ENCODE results near the gene FUT2.

Gene FUT2

DNA sequence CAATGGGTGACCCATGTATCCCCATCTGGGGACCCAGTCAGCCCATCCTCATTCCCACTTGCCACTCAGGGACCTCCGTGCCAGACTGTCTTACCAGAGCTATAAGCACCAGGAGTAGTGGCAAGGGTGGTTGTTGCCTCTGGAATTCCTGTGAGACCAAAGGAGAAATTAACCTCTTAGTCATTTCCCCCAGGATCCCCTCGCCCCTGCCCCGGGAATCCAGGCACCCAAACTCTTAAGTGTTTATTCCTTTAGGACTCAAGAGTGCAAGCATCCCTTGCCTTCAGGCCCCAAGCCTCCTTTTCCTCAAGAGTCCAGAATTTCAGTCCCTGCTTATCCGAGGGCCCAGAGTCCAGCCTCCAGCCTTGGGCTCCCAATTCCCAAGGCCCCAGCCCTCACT, 32.1 kb upstream of the FUT2 start:
- TF ChIP-seq, protein P1, sequence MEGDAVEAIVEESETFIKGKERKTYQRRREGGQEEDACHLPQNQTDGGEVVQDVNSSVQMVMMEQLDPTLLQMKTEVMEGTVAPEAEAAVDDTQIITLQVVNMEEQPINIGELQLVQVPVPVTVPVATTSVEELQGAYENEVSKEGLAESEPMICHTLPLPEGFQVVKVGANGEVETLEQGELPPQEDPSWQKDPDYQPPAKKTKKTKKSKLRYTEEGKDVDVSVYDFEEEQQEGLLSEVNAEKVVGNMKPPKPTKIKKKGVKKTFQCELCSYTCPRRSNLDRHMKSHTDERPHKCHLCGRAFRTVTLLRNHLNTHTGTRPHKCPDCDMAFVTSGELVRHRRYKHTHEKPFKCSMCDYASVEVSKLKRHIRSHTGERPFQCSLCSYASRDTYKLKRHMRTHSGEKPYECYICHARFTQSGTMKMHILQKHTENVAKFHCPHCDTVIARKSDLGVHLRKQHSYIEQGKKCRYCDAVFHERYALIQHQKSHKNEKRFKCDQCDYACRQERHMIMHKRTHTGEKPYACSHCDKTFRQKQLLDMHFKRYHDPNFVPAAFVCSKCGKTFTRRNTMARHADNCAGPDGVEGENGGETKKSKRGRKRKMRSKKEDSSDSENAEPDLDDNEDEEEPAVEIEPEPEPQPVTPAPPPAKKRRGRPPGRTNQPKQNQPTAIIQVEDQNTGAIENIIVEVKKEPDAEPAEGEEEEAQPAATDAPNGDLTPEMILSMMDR (IDR thresholded peaks at IDR 0.05; ENCODE audit: low read depth, low read length, missing control alignments), result no peak
- no peak for DNase-seq (ENCODE audit: low read depth)
- no peak overlapping the region for H3K4me3 ChIP-seq (ENCODE audit: low read depth, low read length)

DNA sequence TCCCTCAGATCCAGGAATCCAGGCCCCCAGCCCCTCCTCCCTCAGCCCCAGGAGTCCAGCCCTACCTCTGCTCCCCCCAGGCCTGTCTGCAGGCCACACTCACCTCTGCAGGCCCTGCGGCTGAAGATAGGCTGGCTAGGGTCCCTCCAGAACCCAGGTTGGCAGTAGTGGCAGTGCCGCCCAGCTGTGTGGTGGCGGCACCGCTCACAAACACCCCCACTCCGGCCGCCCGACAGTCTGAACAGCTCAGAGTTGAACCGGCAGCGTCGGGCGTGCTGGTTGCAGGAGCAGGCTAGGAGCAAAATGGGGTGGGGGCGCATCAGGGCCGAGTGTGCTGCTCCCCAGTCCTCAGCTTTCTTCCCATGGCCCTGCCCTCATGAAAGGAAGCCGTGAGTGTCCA, 31.3 kb upstream of the FUT2 start:
- DNase-seq (ENCODE audit: low read depth), result no peak
- TF ChIP-seq, protein P1 (IDR thresholded peaks at IDR 0.05; ENCODE audit: low read depth, low read length, missing control alignments), result no peak
- no peak overlapping the region for H3K4me3 ChIP-seq (ENCODE audit: low read depth, low read length)

DNA sequence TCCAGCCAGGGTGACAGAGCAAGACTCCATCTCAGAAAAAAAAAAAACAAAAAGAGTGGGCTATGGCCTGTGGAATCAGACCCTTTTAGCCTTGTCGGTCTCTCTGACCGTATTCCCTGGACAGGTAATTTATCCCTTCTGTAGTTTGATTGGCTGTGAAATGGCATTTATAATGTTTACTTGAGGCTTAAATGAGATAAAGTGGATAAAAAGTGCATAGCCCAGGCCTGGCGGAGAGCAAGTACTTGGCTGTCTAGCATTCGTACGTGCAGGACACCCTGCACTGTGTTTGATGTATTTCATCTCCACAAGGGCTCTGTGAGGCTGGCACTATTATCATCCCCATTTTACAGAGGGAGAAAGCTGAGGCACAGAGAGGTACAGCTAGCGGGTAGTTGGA, 30.0 kb upstream of the FUT2 start:
- DNase-seq (ENCODE audit: low read depth), result no peak
- H3K4me3 ChIP-seq (ENCODE audit: low read depth, low read length), result no peak overlapping the region
- TF ChIP-seq, protein P1 (IDR thresholded peaks at IDR 0.05; ENCODE audit: low read depth, low read length, missing control alignments), result no peak

DNA sequence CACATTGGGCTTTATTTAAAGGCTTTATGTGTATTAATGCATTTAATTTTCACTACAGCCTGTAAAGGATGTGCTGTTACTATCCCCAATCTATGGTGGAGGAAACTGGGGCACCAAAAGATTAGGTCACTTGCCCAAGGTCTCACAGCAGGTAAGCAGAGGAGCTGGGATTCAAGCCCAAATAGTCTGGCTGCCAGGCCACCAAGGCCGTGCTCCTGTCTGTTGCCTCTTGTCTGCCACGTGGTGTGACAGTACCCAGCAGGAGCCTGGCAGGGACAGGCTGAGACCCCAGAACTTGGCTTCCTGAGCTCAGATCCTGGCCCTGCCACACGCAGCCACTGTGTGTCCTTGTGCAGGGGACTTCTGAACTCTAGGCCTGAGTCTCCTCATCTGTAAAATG, 27.4 kb upstream of the FUT2 start:
- no peak overlapping the region for H3K4me3 ChIP-seq (ENCODE audit: low read depth, low read length)
- TF ChIP-seq, protein P1 (IDR thresholded peaks at IDR 0.05; ENCODE audit: low read depth, low read length, missing control alignments), result no peak
- DNase-seq (ENCODE audit: low read depth), result no peak

DNA sequence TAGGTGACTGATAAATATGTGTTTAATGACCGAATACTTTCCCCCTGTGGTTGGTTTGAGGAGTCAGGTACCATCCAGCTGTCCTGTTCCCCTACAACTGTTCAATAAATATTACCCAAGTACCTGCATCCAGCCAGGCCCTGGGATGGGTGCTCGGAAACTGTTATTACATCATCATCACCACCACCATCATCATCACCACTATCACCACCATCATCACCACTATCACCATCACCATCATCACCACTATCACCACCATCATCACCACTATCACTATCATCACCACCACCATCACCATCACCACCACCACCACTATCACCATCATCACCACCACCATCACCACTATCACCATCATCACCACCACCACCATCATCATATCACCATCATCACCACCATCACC, 27.0 kb upstream of the FUT2 start:
- no peak overlapping the region for H3K4me3 ChIP-seq (ENCODE audit: low read depth, low read length)
- no peak for DNase-seq (ENCODE audit: low read depth)
- TF ChIP-seq, protein P1 (IDR thresholded peaks at IDR 0.05; ENCODE audit: low read depth, low read length, missing control alignments), result no peak

DNA sequence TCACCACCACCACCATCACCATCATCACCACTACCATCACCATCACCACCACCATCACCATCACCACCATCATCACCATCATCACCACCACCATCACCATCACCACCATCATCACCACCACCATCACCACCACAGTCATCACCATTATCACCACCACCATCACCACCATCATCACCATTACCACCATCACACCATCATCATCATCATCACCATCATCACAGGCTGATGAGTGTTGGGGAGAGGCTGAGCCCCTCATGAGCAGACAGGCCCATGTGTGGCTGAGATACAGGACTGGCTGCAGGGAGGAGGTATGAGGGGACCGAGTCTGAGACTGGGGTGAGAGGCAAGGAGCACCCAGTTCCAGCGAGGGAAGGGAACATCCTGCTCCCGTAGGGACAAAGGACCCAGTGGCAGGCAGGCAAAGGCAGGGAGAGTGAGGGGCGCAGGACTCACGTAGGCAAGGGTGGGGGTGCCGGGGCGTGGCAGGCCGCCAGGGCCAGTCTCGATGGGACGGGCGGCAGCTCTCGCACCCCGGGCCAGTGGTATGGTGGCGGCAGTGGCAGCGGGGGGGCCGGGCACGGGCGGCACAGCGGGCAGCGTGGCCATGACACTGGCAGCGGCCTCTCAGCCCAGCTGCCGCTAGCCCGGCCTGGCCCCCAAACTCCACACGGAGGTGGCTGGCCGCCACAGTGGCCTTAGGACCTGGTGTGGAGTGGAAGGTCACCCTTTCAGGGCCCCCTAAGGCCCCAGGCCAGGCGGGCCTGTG, 25.7 kb upstream of the FUT2 start:
- TF ChIP-seq, protein P1 (IDR thresholded peaks at IDR 0.05; ENCODE audit: low read depth, low read length, missing control alignments), result no peak
- no peak overlapping the region for H3K4me3 ChIP-seq (ENCODE audit: low read depth, low read length)
- DNase-seq (ENCODE audit: low read depth), result no peak

Measured in GM12864 (cell line).